Central memory CD8-positive, alpha-beta T cell (primary cell): Measurements from ENCODE around the gene HADHB.

Experiments
- ATAC-seq: fragments of 150-1000 bp; cut with Tn5 transposase; replicated peaks from 2 replicates; pipeline ENCODE4 v1.10.0; 2022; ENCODE audit warnings: mild to moderate bottlenecking, moderate FRiP score, moderate number of reproducible peaks; ENCODE audit not compliant: poor library complexity, severe bottlenecking; ENCODE audit errors: extremely low read depth
- DNase-seq, 2 donors: peaks; one replicate each; pipeline ENCODE4 v3.0.0; 2021; ENCODE audit warnings: low spot score in 2 of 2
- H3K27ac Mint-ChIP-seq: one replicate; pipeline ENCODE4 v1.8.0; 2022; ENCODE audit warnings: low read depth, mild to moderate bottlenecking, moderate library complexity, mixed read lengths
- H3K27me3 Mint-ChIP-seq: one replicate; pipeline ENCODE4 v1.8.0; 2022; ENCODE audit warnings: mixed read lengths
- H3K36me3 Mint-ChIP-seq: one replicate; pipeline ENCODE4 v1.8.0; 2022; ENCODE audit warnings: mild to moderate bottlenecking, moderate library complexity, mixed read lengths; ENCODE audit not compliant: insufficient read depth
- H3K4me1 Mint-ChIP-seq: one replicate; pipeline ENCODE4 v1.8.0; 2022; ENCODE audit warnings: mixed read lengths
- H3K4me3 Mint-ChIP-seq: one replicate; pipeline ENCODE4 v1.8.0; 2022; ENCODE audit warnings: mild to moderate bottlenecking, moderate library complexity, mixed read lengths
- H3K9me3 Mint-ChIP-seq: one replicate; pipeline ENCODE4 v1.8.0; 2022; ENCODE audit warnings: mixed read lengths

The HADHB gene

DNA sequence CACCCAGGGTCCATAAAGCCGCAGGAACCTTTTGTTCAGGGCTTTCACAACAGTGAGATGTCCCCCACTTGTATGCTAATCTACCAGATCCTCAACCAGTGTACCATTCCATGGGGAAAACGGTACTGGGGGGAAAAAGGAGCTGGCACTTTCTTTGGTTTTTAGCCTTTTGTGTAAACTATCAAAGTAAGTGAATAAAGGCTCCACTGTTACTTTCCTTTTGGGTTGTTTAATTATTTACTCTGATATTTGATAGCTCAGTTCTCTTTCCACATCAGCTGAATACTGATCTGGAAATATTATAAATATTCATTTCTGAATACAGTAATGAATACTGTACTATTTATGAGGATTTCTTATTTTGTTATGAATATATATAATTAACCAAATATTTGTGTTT, 20.6 kb upstream of the HADHB start:
- Mint-ChIP-seq H3K36me3 (peaks cover 35% of the 10 kb centered on the region), H3K27ac (no peak overlapping the region), H3K4me3 (no peak overlapping the region), H3K9me3 (no peaks in the 10 kb centered on the region), H3K4me1 (peaks cover 9% of the 10 kb centered on the region), H3K27me3 (no peaks in the 10 kb centered on the region)
- ATAC-seq (no peak), DNase-seq (no peak)

GRCh38 chr2:26229595-26229994, 15.1 kb upstream of the HADHB start:
- peaks cover 67% of the 10 kb centered on the region for H3K36me3 Mint-ChIP-seq
- no peaks in the 10 kb centered on the region for H3K4me1 Mint-ChIP-seq
- no peak overlapping the region for H3K4me3 Mint-ChIP-seq
- DNase-seq: no peak
- no peak for ATAC-seq
- no peaks in the 10 kb centered on the region for H3K9me3 Mint-ChIP-seq
- H3K27me3 Mint-ChIP-seq: no peaks in the 10 kb centered on the region
- H3K27ac Mint-ChIP-seq: no peak overlapping the region

GRCh38 chr2:26230806-26231205, 13.9 kb upstream of the HADHB start:
- peaks cover 2% of the 10 kb centered on the region for H3K4me1 Mint-ChIP-seq
- DNase-seq: no peak
- H3K4me3 Mint-ChIP-seq: no peak overlapping the region
- H3K9me3 Mint-ChIP-seq: no peaks in the 10 kb centered on the region
- no peak overlapping the region for H3K27ac Mint-ChIP-seq
- no peak for ATAC-seq
- H3K27me3 Mint-ChIP-seq: no peaks in the 10 kb centered on the region
- peaks cover 75% of the 10 kb centered on the region for H3K36me3 Mint-ChIP-seq

DNA sequence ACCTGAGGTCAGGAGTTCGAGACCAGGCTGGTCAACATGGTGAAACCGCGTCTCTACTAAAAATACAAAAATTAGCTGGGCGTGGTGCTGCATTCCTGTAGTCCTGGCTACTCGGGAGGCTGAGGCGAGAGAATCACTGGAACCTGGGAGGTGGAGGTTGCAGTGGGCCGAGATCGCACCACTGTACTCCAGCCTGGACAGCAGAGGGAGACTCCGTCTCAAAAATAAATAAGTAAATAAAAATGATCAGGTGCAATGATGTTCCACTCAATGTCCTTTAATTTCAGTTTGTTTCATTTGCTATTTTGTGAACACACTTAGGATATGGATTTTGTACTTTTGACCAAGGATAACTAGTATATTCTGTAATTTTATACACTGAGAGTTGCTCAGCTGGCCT, 9.7 kb upstream of the HADHB start:
- no peak overlapping the region for H3K4me3 Mint-ChIP-seq
- DNase-seq (no peak), ATAC-seq (no peak)
- H3K4me1 Mint-ChIP-seq: peaks cover 17% of the 10 kb centered on the region
- no peaks in the 10 kb centered on the region for H3K9me3 Mint-ChIP-seq
- H3K36me3 Mint-ChIP-seq: peaks cover 49% of the 10 kb centered on the region
- H3K27ac Mint-ChIP-seq: no peak overlapping the region
- H3K27me3 Mint-ChIP-seq: no peaks in the 10 kb centered on the region

- DNase-seq: no peak
- Mint-ChIP-seq H3K27ac (no peak overlapping the region), H3K9me3 (no peaks in the 10 kb centered on the region), H3K27me3 (no peaks in the 10 kb centered on the region), H3K4me1 (peaks cover 34% of the 10 kb centered on the region), H3K36me3 (peaks cover 37% of the 10 kb centered on the region), H3K4me3 (no peak overlapping the region)
- ATAC-seq: no peak
Observed at GRCh38 chr2:26237868-26238267, 6.9 kb upstream of the HADHB start.

- Mint-ChIP-seq H3K4me3 (no peak overlapping the region), H3K36me3 (peaks cover 36% of the 10 kb centered on the region), H3K9me3 (no peaks in the 10 kb centered on the region), H3K27ac (no peak overlapping the region), H3K4me1 (peaks cover 40% of the 10 kb centered on the region), H3K27me3 (no peaks in the 10 kb centered on the region)
- ATAC-seq (no peak), DNase-seq (no peak)
Observed at GRCh38 chr2:26238311-26238958, 6.3 kb upstream of the HADHB start.

GRCh38 chr2:26241928-26242436, 2.8 kb upstream of the HADHB start:
- H3K27ac Mint-ChIP-seq: no peak overlapping the region
- peaks cover 25% of the 10 kb centered on the region for H3K36me3 Mint-ChIP-seq
- DNase-seq: no peak

DNA sequence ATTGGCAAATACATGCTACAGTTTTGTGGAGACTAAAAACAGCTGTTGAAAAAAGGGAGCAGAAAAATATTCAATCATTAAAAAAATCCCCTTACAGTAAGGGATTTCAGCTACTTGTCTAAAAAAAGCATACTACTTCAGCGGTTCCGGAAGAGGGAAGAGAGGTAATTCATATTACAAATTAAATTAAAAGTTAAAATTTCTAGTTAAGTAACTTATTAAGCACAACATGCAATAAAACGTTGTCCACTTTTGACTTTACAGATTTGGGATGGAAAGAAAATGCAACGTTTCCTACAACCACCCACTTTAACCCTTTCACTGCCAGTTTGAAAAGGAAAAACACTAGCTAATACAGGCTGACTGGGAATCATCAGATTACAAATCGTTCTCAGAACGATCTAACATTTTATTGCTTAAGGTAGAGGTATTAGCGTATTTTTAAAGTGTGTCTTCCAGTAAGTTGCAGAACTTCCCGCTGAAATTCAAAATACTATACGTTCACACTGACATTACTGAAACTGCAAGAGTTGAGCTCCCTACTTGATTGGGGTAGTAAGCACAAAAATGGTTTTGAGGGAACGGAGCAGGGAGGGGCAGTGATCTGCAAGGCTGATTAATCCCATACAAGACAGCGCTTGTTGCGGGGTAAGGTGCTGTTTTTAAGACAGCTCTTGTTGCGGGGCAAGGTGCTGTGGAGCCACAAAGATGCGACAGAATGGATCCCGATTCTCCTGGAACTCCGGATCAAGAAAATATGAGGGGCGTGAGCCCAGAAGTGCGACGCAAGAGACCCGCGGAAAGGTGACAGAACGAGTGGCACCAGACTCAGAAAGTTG, 1.1 kb upstream of the HADHB start:
- no peaks in the 10 kb centered on the region for H3K9me3 Mint-ChIP-seq
- H3K4me3 Mint-ChIP-seq: peak overlapping the region; percentile 100
- peaks cover 21% of the 10 kb centered on the region for H3K36me3 Mint-ChIP-seq
- peak overlapping the region; percentile 97 for H3K27ac Mint-ChIP-seq
- H3K4me1 Mint-ChIP-seq: peaks cover 61% of the 10 kb centered on the region
- DNase-seq: no peak
- H3K27me3 Mint-ChIP-seq: no peaks in the 10 kb centered on the region
- no peak for ATAC-seq

More at GRCh38 chr2:26241928-26242436, 2.8 kb upstream of the HADHB start:
- Mint-ChIP-seq H3K4me1 (peaks cover 58% of the 10 kb centered on the region), H3K4me3 (peak overlapping the region; percentile 100), H3K27me3 (no peaks in the 10 kb centered on the region), H3K9me3 (no peaks in the 10 kb centered on the region)
- ATAC-seq: no peak

GRCh38 chr2:26245231-26245732, 543 bp downstream of the HADHB start:
- H3K36me3 Mint-ChIP-seq: peaks cover 21% of the 10 kb centered on the region
- H3K9me3 Mint-ChIP-seq: no peaks in the 10 kb centered on the region
- DNase-seq (peak; percentile 19 to 36), ATAC-seq (peak; percentile 64)
- peak overlapping the region; percentile 100 for H3K4me3 Mint-ChIP-seq
- H3K4me1 Mint-ChIP-seq: peaks cover 48% of the 10 kb centered on the region
- H3K27me3 Mint-ChIP-seq: no peaks in the 10 kb centered on the region
- H3K27ac Mint-ChIP-seq: peak overlapping the region; percentile 97

DNA sequence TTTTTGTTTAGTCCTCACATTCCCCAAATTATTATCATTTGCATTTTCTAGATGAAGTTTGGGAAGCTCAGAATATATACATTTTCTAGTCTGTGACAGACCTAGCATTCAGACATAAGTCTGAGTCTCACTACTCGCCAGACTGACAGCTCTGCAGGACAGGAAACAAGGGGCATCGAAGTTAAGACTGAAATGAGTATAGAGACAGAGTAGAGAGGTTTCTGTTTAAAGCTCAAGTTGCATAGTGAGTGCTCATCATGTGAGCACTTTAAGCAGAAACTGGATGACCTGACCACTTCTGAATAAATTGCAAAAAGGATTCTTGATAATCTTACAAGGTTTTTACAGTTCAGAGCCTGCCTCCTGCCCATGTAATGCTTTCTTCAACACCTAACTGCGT, 1.1 kb downstream of the HADHB start:
- H3K27me3 Mint-ChIP-seq: no peaks in the 10 kb centered on the region
- DNase-seq (no peak), ATAC-seq (no peak)
- H3K4me1 Mint-ChIP-seq: peaks cover 43% of the 10 kb centered on the region
- H3K27ac Mint-ChIP-seq: peak overlapping the region; percentile 97
- H3K36me3 Mint-ChIP-seq: peaks cover 20% of the 10 kb centered on the region
- H3K9me3 Mint-ChIP-seq: no peaks in the 10 kb centered on the region
- peak overlapping the region; percentile 100 for H3K4me3 Mint-ChIP-seq

DNA sequence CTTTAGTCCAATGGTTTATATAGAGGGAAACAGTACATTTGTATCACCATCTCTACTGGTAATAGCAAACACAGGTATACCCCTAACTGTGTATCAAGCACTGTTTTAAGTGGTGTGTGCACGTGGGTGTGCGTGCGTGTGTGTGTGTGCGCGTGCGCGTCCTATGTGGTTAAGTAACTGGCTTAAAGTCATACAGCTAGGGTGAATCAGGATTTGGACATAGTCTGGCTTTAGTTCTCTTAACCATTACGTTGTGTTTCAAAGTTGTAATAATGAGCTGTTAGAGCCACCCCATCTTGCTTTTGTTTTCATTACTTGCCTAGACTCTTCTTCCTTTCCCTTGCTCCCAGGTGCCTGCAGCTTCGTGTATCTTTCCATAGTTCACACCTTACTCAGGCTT, 2.1 kb downstream of the HADHB start:
- Mint-ChIP-seq H3K27me3 (no peaks in the 10 kb centered on the region), H3K4me1 (peaks cover 44% of the 10 kb centered on the region), H3K9me3 (no peaks in the 10 kb centered on the region), H3K36me3 (peaks cover 22% of the 10 kb centered on the region), H3K27ac (no peak overlapping the region), H3K4me3 (peak overlapping the region; percentile 100)
- no peak for DNase-seq
- ATAC-seq: no peak

DNA sequence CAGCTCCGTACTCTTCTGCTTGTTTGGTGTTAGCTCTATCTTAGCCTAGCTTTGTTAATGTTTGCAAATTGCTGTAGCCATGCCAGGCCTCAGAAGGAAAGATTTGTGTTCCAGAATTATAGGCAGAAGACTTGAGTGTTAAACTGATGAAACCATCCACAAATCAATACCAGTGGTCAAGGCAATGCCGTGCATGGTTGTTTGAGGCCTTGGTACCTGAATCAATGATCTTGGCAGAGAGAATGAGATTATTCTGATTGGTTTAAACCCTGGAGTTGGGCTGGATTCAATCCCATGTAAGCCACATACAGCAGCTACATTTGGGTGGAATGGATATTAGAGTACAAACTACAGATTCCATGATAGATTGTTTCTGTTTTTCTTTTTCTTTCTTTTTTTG, 4.9 kb downstream of the HADHB start:
- H3K4me1 Mint-ChIP-seq: peaks cover 38% of the 10 kb centered on the region
- no peak overlapping the region for H3K27ac Mint-ChIP-seq
- DNase-seq (no peak), ATAC-seq (no peak)
- H3K4me3 Mint-ChIP-seq: no peak overlapping the region
- H3K36me3 Mint-ChIP-seq: peaks cover 13% of the 10 kb centered on the region
- no peaks in the 10 kb centered on the region for H3K27me3 Mint-ChIP-seq
- H3K9me3 Mint-ChIP-seq: no peaks in the 10 kb centered on the region

DNA sequence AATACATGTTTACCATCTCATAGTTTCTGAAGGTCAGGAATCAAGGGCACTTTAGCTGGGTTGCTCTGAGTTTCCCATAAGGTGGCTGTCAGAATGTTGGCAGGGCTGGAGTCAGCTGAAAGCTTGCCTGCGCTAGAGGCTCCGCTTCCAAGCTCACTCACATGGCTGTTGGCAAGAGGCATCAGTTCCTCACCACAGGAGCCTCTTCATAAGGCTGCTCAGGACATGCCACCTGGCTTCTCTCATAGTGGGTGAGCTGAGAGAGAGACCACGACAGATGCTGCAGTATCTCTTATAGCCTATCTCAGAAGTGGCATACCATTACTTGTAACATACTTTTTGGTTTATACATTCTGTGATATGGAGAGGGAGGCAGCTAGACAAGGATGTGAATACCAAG, 7.2 kb downstream of the HADHB start:
- DNase-seq (no peak), ATAC-seq (no peak)
- H3K27me3 Mint-ChIP-seq: no peaks in the 10 kb centered on the region
- no peak overlapping the region for H3K27ac Mint-ChIP-seq
- H3K4me3 Mint-ChIP-seq: no peak overlapping the region
- H3K36me3 Mint-ChIP-seq: peaks cover 6% of the 10 kb centered on the region
- peaks cover 22% of the 10 kb centered on the region for H3K4me1 Mint-ChIP-seq
- no peaks in the 10 kb centered on the region for H3K9me3 Mint-ChIP-seq
